Occipital lobe (tissue), 2 donors: Measurements from ENCODE around the gene BCL6. TPM values are rescaled to one million over a fixed set of nuclear protein-coding genes. Genes with fewer than 3 reads are reported as not detected.

Experiments
- DNase-seq: peaks from one replicate; lab custom pipeline; 2025; lab: John Stamatoyannopoulos, UW
- total RNA-seq: library from RNA; depleted of rRNA; stranded (reverse); fragments of >200 nt; gene quantifications from one replicate; pipeline ENCODE4 v1.2.3, GENCODE V29; 2014

Gene BCL6
- total RNA-seq, 1 donor from 2014 or later = 7.5 TPM

DNA sequence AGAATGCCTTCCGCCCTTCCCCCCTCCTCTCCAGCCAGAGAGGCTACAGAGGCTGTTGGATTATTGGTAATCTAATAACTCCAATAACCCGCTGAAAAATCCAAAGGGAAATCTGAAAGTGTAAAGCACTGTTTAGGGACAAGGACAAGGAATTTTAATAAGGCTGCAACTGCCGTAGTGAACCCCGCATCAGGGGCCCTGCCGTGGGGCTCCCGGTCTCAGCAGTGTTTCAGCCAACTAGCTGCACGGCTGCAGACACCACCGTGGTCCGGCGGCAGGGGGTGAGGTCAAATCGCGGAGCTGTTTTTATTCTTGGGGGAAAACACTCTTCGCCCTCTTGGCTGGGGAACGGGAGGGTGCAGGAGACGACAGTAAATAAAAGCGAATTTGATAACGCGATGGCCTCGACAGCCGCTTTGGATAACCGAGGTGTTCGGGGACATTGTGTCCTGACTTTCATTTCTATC is 6.1 kb downstream of the BCL6 start:
- DNase-seq = peak; percentile 71

DNA sequence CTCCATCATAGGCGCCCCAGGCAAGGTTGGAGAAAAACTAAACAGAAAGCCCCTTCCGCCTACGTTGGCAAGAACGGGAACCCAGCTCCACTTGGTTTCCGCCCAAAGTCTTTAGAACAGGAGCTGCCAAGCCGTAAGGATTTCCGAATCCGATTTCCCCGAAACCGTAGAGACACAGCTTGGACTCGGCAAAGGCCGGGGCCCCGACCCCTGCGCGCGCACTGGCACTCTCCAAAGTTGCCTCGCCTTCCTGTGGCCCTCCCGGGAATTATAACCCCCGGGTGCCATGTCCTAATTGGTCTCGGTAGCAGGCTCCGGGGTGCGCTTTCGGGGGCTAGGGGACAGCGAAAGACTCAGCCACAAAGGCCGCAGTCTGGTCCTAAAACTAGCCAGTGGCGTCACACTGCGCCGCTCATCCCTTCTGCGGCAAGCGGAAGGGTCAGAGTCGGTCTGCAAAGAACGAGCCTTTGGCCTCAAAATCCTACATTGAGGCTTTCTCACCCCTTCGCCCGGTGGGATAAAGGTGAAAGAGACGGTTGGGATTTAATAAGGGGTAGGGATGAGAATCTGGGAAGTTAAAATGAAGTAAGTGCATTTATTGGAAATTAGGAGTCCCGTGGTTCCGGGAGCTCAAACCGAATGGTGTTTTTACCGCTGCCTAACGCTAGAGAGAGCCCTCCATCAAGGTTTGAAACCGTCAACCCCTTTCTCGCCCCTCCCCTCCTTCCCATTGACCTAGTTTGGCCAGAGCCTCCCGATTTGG is 6.8 kb downstream of the BCL6 start:
- DNase-seq = peak; percentile 81

DNA sequence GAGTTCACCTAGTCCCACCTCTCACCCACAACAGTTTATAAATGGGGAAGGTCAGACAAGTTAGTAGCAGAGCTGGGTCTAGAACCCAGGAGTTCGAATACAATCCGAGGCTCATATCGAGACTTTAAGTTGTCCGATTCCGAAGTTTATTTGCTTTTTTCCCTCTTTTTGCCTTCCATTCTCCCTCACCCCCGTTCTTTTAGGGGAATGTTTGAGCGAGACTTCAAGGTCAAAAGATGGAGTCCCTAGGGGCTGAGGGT is 7.3 kb downstream of the BCL6 start:
- DNase-seq = no peak

DNA sequence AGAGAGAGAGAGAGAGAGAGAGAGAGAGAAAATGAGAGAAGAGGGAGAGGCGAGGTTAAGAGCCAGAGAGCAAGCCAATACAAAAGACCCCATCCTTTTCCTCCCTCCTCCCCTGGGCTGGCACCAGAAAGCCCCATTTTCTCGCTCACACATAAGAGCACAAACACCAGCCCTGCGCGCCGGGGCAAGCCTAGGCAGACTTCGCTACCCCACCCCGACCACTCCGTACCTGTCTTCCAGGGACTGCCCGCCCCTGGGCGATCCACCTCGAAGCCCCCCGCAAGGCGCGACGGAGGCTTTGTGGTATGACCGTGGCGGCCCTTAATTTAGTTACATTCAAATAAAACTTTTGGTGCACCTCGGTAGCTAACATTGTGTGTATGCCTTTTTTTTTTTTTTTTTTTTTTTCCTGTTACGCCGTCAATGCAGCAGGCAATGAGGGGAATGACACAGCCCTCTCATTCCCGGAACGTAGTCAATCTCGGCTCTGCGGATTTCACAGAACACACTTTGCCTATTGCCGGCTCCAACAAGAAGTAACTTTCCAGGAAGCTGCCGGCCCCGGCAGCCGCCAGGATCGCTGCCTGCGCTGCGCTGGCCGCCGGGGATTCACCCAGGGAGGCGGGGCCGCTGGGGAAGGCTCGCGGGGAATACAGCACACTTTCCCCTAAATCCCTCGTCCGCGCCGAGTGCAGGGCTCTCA is 7.7 kb downstream of the BCL6 start:
- DNase-seq = peak; percentile 30

DNA sequence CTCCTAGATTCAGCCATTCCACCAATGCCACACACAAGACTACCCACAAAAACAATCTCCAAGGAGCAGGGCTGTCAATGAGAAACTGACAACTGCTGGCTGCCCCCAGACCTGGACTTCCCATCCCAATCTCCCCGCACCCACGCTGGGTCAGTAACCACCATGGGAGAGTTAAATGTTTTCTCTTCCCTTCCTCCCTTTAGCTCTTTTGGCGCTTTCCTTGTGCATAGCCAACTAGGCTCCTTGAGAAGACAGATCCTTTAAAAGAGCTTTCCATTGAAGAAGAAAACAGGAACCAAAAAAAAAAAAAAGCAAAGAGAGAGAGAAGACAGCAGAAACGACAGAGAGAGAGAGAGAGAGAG is 8.3 kb downstream of the BCL6 start:
- no peak for DNase-seq

DNA sequence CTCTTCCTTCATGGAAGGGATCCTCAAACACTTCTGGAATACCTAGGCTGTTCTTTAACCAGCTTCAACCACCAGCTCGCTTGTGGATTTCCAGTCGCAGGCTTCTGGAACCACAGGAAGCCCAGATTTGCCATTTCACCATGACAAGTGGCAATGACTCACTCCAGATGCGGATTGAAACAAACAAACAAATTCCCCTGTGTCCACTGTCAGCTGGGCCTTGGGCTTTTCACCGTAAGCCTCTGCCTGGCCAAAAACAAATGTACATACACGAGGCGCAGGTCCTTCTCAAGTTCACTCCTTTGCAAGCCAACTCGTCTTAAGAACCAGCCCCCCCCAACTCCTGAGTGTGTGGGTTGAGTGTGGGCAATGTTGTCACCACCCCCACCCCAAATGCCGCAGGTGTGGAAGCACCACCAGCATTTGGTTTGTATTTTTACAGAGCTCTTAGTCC is 8.8 kb downstream of the BCL6 start:
- DNase-seq = peak; percentile 16

DNA sequence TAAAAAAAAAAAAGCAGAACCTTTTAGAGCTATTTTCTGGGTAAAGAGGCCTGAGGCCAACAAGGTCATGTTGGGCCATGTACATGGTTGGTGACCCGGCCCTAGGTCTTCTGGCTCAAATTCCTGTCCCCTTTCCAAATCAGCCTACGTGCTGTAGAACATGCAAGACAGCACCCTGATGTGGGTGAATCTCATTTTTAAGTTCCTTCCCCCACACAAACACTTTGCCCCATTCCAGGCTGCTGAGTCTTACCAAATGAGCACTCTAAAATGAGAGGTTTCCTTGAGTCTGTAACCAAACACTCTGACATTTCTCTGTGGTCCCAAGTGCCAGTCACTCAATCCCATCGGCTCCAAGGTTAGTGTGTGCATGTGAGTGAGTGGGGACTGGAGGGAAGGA is 9.4 kb downstream of the BCL6 start:
- DNase-seq = no peak

DNA sequence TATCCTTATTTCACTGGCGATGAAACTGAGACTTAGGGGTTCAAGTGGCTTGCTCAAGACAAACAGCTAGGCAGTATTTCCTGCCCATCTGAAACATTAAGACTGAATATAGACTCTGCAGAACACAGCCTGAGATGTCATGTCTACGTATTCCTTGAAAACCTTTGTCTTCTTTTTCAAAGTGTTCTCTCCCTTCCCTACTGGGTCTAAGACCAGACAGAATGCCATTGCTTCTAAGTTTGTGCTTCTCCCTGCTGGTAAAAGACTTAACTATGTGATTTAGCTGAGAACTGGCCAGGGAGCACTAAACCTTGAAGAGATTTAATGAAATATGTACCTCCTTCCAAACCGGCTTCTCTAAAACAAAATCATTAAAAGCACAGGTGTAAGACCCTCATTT is 9.9 kb downstream of the BCL6 start:
- no peak for DNase-seq

DNA sequence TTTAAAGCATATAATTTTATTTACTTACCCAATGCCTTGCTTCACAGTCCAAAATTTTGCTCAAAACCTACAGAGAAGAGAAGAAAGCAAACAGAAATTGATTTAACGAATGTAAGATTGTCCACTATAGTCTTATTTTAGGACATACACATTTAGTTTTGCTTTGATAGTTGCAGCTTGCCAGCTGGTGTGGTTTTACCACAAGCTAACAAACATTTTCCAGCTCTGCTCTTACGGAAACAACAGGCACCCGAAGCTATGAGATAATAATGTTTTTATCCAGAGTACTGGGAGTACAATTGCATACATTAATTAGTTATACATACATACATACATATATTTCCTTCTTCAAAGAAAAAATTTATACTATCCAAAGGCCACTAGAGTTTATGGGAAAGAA is 10.4 kb downstream of the BCL6 start:
- DNase-seq = no peak

DNA sequence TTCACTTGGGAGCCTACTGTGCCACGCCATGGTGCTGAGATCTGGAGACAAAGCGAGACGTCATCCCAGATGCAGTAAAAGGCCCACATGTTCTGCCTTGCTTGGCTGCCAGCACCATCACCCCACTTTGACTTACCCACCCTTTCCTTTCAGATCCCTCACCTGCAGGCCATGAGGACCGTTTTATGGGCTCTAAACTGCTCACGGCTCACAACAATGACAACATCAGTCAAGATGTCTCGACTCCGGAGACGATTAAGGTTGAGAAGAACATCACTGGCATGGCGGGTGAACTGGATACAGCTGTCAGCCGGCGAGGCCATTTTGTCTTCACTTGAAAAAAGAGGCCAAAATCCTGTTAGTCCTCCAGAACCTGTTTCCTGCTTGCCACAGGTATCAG is 11.9 kb downstream of the BCL6 start:
- DNase-seq = no peak

DNA sequence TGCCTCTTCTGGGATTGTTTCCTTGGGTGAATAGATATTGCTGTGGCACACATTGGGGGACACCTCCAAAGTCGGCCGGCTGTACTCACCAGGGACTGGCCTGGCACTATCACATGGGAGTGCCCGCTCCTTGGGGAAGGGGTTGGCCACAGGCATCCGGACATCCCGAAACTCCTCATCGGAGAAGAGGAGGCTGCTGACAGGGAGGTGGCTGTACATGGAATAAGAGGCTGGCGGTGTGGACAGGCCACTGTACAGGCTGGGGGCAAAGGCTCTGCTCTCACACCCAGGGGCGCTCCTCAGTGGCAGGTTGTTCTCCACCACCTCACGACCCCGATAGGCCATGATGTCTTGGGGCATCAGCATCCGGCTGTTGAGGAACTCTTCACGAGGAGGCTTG is 15.7 kb downstream of the BCL6 start:
- no peak for DNase-seq

DNA sequence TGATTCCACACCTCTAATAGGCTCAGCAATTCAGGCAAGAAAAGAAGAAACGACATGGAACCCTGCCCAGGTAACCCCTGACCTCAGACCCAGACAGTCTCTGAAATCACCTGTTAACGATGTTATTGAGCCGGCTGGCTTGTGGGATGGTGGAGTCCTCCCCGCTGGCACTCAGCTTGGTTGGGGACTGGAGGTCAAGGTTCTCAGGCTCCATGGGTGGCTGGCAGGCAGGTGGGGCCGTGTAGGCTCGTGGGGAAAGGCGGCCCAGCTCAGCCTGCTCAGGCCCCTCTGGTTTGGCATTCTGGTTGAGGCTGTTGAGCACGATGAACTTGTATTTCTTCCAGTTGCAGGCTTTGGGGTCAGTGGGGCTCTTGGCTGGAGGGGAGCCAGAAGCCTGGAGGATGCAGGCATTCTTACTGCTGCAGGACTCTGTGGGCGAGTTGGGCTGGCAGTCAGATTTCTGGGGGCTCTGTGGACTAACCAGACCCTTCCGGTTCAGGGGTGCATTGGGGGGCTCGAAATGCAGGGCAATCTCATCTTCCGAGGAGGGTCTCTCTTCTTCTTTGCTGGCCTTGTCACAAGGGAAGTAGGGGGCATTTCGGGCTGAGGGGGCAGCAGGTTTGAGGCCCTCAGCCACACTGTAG is 16.2 kb downstream of the BCL6 start:
- DNase-seq = no peak

DNA sequence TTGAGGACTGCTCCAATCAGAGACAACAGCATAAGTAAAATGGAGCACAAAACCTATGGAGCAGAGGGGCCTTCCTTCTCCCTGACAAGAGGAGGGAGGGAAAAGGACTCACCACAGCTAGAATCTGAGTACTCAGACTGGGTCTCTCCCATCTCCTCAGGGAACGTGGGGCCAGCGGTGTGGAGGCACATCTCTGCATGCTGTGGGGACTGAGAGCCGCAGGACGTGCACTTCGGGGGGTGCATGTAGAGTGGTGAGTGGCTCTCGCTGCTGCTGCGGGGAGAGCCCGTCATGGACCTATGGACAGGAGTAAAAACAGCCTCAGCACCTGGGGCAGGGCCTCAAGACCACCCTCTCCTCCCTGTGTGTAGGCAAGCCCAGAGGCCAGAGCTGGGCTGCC is 17.0 kb downstream of the BCL6 start:
- DNase-seq = no peak

DNA sequence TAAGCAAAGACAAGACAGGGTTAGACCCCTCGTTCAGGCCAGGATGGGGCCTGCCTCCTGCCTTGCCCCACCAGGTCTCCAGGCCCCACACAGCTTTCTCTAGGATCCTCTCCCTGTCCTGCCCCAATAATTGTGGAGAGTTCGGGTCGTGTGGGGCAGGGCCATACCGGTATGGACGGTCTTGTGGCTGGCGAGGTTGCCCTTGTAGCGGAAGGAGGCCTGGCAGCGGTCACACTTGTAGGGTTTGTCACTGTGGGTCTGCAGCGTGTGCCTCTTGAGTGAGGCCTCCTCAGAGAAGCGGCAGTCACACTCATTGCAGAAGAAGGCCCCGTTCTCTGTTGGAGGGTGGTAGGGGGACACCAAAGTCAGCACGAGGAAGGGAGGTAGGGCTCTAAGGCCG is 18.7 kb downstream of the BCL6 start:
- DNase-seq = no peak

DNA sequence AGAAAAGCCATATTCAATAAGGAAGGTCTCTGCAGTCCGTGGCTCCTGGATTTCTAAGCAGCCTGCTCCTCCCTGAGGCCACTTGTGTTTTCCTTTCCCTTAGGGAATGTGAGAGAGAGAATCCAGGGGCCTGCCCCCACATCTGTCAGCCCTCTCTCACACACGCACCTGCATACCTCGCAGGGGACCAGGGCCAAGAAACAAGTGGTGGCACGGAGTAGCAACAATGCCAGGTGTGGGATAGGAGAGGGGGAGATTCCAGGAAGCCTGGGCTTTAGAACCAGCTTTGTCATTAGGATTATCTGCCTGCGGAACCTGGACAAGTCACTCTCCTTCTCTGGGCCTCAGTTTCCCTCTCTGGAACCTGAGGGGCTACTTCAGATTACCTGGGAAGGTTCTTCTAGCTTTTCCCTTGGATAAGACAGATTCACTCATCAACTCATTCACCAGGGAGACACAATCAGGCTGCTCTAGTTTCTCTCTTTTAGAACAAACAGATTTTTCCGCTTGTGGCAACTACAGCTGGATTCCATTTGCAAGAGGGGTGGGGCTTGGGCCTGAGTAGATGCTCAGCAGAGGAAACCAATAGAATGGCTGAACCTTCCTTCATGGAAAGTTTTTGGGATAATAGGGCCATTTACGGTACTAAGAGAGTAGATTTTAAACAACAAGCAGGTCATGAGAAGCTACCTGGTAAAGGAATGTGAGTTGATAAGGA is 19.5 kb downstream of the BCL6 start:
- DNase-seq = no peak

DNA sequence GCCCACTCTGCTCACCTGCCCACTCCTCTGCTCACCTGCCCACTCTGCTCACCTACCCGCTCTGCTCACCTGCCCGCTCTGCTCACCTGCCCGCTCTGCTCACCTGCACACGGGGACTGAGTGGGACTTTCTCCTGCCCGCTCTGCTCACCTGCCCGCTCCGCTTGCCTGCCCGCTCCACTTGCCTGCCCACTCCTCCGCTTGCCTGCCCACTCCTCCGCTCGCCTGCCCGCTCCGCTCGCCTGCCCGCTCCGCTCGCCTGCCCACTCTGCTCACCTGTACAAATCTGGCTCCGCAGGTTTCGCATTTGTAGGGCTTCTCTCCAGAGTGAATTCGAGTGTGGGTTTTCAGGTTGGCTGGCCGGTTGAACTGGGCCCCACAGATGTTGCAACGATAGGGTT is 20.0 kb downstream of the BCL6 start:
- no peak for DNase-seq

DNA sequence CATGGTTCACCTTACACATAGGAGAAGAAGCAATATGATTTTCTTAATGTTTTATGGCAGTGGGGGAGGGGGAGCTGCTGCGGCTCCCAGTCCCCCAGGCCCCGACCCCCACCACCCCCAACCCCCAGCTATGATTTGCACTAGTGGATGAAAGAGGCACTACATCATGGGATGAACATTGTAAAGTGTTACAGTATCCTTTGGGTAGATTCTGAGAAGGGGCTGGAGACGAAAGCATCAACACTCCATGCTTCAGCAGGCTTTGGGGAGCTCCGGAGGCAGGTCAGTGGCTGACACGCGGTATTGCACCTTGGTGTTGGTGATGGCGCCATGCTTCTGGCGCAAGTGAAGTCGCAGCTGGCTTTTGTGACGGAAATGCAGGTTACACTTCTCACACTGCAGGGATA is 23.1 kb downstream of the BCL6 start:
- DNase-seq = no peak

DNA sequence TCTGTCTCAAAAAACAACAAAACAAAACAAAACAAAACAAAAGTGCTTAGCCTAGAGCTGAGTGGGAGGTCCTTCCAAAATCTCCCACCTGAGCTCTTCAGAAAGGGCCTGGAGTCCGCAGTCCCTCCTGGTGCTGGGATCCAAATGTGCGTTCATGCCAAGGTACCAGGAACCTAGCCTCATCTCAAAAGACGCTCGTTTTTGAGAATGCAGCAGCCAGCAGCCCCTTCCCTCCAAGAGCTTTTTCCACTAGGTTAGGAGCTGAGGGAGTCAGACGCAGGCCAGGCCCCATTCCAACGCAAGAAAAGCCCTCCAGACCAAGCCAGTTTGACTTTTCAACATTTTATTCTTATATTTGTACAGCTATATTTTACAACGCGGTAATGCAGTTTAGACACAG is 24.2 kb downstream of the BCL6 start:
- no peak for DNase-seq

DNA sequence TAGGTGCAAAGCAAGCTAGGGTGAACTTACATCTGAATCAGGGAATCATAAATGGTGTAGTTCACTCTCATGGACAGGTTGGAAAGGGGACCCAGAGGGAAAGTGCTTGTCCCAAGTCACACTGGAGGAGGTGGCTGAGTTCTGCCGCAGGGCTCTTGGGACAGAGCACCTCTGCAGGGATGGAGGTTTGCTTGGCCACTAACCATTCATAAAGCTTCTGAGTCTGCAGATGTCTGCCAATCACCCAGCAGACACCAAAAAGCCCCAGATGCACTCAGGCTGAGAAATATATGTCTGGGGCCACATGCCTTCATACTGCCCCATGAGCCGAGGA is 25.0 kb downstream of the BCL6 start:
- DNase-seq = no peak

DNA sequence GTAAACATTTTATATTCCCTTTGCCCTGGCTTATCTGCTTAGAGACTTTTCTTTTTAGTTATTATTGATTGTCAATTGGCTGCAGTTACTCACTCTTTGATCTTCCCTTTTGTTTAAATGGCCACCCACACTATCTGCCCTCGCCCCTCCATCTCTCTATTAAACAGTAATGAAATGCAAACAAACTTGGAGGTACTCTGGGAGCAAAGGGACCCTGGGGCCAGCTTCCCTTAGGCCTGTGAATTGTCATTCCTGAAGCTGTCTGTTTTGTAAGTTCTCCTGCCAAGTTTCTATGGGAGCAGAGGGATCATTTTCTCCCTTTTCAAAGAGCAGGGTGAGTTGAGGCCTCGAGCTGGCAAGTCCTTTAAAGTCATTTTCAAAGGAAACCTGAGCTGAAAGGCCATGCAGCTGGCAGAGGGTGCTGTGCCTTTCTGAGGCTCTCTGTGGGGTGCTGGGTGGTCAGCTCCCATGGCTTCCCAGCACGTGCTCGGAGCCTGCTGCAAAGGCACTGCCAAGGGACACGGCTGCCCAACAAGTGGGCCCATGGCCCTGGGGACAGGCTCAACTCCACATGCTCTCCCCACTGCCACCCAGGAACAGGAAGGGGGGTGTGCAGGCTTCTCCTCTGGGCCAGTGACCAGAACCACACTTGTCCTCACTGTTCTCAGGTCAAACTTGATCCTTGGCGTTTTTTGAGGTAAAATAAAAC is 25.5 kb downstream of the BCL6 start:
- DNase-seq = peak; percentile 15

DNA sequence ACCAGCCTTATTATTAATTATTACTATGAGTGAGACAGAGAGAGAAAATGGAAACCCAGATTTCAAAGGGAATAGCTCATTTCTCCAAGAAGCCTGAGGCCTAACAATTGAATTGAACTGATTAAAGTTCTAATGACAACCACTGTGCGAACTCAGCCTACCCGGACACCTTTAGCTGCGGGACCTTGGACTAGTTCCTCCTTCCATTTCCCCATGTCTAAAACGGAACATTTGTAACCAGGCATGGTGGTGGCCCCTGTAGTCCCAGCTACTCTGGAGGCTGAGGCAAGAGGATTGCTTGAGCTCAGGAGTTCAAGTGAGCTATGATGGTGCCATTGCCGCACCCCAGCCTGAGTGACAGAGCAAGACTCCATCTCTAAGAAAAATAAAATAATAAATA is 26.5 kb downstream of the BCL6 start:
- DNase-seq = no peak

DNA sequence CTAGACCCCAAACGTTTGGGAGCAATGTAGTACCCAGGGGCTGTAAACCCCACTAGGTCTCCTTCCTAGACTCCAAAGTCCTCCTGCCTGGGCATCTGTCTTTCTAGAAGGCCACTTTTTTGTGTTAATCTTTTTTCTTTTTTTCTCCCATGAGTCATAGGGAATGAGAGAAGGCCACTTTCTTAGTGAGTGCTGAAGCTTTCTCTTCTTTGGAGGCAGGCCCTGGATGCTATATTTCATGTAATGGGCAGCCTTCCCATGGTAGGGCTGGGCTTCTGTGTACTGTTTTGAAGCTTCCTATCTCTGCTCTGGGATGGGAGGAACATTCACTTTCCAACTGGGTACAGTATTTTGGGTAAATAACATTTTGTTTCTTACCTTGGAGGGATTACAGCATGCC is 27.7 kb downstream of the BCL6 start:
- no peak for DNase-seq
